ENCODE measurements around the gene CD93.

Gene CD93

DNA sequence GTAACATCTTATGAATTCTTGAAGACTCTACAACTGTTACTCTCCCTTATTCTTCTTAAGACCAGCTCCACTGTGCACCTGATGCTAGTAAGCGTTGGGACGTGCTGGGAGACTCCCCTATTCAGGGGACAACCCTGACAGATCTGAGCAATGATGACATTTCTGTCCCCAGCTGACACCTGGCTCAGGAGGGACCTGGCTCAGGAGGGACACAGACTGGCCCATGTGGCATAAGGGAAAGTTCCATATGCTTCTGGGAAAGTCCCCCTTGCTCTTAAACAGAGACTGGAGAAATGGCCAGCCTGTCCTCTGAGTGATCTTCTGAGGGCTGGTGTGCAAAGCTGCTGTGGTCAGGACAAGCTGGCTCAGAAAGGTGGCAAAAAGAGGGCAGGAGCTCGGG is 10.0 kb upstream of the CD93 start:
- no peak for ATAC-seq
- TF ChIP-seq PATZ1 (CRISPR knock-in tag; IDR thresholded peaks at IDR 0.05; ENCODE audit: borderline replicate concordance) = no peak

DNA sequence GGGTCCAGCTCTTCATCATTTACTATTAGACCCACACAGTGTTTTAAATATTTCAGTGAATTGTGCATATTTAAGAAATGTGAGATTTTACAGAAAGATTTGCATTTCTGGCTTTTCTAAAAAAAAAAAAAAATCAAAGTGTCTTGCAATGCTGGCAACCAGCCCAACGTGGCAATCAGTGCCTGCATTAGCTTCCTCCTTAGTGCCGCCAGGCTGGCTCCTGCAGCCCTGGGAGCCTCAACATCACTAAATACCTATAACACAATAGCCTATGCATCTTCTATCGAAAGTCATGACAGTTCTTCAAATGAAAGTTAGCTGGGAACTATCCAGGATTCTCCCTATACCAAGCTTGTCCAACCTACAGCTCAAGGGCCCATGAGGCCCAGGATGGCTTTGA is 9.4 kb upstream of the CD93 start:
- TF ChIP-seq GLIS3 (CRISPR knock-in tag; IDR thresholded peaks at IDR 0.05) (no peak), ZNF8 (CRISPR knock-in tag; IDR thresholded peaks at IDR 0.05) (no peak), ZFP3 (CRISPR knock-in tag; IDR thresholded peaks at IDR 0.05) (no peak), TOX (CRISPR knock-in tag; IDR thresholded peaks at IDR 0.05; ENCODE audit: borderline replicate concordance) (no peak), ESRRG (CRISPR knock-in tag; IDR thresholded peaks at IDR 0.05) (no peak), ZC3H10 (CRISPR knock-in tag; IDR thresholded peaks at IDR 0.05) (no peak), ISL1 (CRISPR knock-in tag; IDR thresholded peaks at IDR 0.05) (no peak), PATZ1 (CRISPR knock-in tag; IDR thresholded peaks at IDR 0.05; ENCODE audit: borderline replicate concordance) (no peak)
- ATAC-seq = no peak

GRCh38 chr20:23094927-23095326 is 8.8 kb upstream of the CD93 start:
- TF ChIP-seq CSDC2 (CRISPR knock-in tag; IDR thresholded peaks at IDR 0.05) = no peak
- TF ChIP-seq, protein P1, sequence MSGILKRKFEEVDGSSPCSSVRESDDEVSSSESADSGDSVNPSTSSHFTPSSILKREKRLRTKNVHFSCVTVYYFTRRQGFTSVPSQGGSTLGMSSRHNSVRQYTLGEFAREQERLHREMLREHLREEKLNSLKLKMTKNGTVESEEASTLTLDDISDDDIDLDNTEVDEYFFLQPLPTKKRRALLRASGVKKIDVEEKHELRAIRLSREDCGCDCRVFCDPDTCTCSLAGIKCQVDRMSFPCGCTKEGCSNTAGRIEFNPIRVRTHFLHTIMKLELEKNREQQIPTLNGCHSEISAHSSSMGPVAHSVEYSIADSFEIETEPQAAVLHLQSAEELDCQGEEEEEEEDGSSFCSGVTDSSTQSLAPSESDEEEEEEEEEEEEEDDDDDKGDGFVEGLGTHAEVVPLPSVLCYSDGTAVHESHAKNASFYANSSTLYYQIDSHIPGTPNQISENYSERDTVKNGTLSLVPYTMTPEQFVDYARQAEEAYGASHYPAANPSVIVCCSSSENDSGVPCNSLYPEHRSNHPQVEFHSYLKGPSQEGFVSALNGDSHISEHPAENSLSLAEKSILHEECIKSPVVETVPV (CRISPR knock-in tag; IDR thresholded peaks at IDR 0.05) = no peak
- no peak for TF ChIP-seq ISL1 (CRISPR knock-in tag; IDR thresholded peaks at IDR 0.05)
- TF ChIP-seq ZNF8 (CRISPR knock-in tag; IDR thresholded peaks at IDR 0.05) = no peak
- no peak for TF ChIP-seq PATZ1 (CRISPR knock-in tag; IDR thresholded peaks at IDR 0.05; ENCODE audit: borderline replicate concordance)
- no peak for TF ChIP-seq TCF4 (CRISPR knock-in tag; IDR thresholded peaks at IDR 0.05; ENCODE audit: borderline replicate concordance)
- TF ChIP-seq OSR1 (CRISPR knock-in tag; IDR thresholded peaks at IDR 0.05) = no peak
- TF ChIP-seq BACH2 (CRISPR knock-in tag; IDR thresholded peaks at IDR 0.05; ENCODE audit: borderline replicate concordance) = no peak
- TF ChIP-seq ZFP3 (CRISPR knock-in tag; IDR thresholded peaks at IDR 0.05) = no peak
- no peak for TF ChIP-seq PPARA (CRISPR knock-in tag; IDR thresholded peaks at IDR 0.05; ENCODE audit: borderline replicate concordance)
- no peak for TF ChIP-seq ZFP30 (CRISPR knock-in tag; IDR thresholded peaks at IDR 0.05)
- no peak for TF ChIP-seq ESRRG (CRISPR knock-in tag; IDR thresholded peaks at IDR 0.05)
- no peak for TF ChIP-seq SNAI2 (CRISPR knock-in tag; IDR thresholded peaks at IDR 0.05)
- no peak for TF ChIP-seq RARB (CRISPR knock-in tag; IDR thresholded peaks at IDR 0.05)
- TF ChIP-seq POU6F1 (CRISPR knock-in tag; IDR thresholded peaks at IDR 0.05; ENCODE audit: borderline replicate concordance, low read depth) = no peak
- no peak for TF ChIP-seq ARNTL (CRISPR knock-in tag; IDR thresholded peaks at IDR 0.05; ENCODE audit: borderline replicate concordance, low read depth)
- no peak for ATAC-seq

- ATAC-seq = no peak
- TF ChIP-seq POU6F1 (CRISPR knock-in tag; IDR thresholded peaks at IDR 0.05; ENCODE audit: borderline replicate concordance, low read depth) (no peak), ESRRG (CRISPR knock-in tag; IDR thresholded peaks at IDR 0.05) (no peak), ZFP30 (CRISPR knock-in tag; IDR thresholded peaks at IDR 0.05) (no peak), ZNF70 (CRISPR knock-in tag; IDR thresholded peaks at IDR 0.05) (no peak), PATZ1 (CRISPR knock-in tag; IDR thresholded peaks at IDR 0.05; ENCODE audit: borderline replicate concordance) (no peak), ZFP3 (CRISPR knock-in tag; IDR thresholded peaks at IDR 0.05) (no peak), ISL1 (CRISPR knock-in tag; IDR thresholded peaks at IDR 0.05) (no peak), SNAI2 (CRISPR knock-in tag; IDR thresholded peaks at IDR 0.05) (no peak), ZNF8 (CRISPR knock-in tag; IDR thresholded peaks at IDR 0.05) (no peak), OSR1 (CRISPR knock-in tag; IDR thresholded peaks at IDR 0.05) (no peak)
- TF ChIP-seq, protein P2, sequence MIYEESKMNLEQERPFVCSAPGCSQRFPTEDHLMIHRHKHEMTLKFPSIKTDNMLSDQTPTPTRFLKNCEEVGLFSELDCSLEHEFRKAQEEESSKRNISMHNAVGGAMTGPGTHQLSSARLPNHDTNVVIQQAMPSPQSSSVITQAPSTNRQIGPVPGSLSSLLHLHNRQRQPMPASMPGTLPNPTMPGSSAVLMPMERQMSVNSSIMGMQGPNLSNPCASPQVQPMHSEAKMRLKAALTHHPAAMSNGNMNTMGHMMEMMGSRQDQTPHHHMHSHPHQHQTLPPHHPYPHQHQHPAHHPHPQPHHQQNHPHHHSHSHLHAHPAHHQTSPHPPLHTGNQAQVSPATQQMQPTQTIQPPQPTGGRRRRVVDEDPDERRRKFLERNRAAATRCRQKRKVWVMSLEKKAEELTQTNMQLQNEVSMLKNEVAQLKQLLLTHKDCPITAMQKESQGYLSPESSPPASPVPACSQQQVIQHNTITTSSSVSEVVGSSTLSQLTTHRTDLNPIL (CRISPR knock-in tag; IDR thresholded peaks at IDR 0.05; ENCODE audit: low read depth) = no peak
These were observed 8.2 kb upstream of the CD93 start for GRCh38 chr20:23094213-23094896.
